Body of pancreas (tissue), 4 donors: Measurements from ENCODE around the gene FAM120B. TPM values are rescaled to one million over a fixed set of nuclear protein-coding genes. Genes with fewer than 3 reads are reported as not detected.

Experiments
- ATAC-seq: fragments of 150-250 bp; one replicate; pipeline ENCODE4 v1.9.1; 2016
- DNase-seq, 4 donors: peaks; one replicate each; pipeline ENCODE4 v3.0.0-alpha.2; 2019
- H3K27ac ChIP-seq, 4 donors: fragments of 200-600 bp; sonication (generic); 1 replicate in 3 of 4; 2 replicates in 1 of 4; pipeline versions ENCODE4 v1.5.1 to v1.6.1; 2016 to 2019; ENCODE audit warnings: mild to moderate bottlenecking in 1 of 4, mixed read lengths in 1 of 4, moderate library complexity in 1 of 4
- H3K27me3 ChIP-seq, 2 donors: fragments of 200-600 bp; sonication (generic); one replicate each; pipeline ENCODE4 v1.6.0; 2016; ENCODE audit warnings: mild to moderate bottlenecking in 1 of 2
- H3K36me3 ChIP-seq, 2 donors: fragments of 200-600 bp; sonication (generic); replicated peaks in 1 of 2; 2 replicates each; pipeline ENCODE4 v1.5.1; 2016; ENCODE audit warnings: low read depth in 2 of 2; ENCODE audit not compliant: insufficient read depth in 1 of 2
- H3K4me1 ChIP-seq: fragments of 200-600 bp; sonication (generic); one replicate; pipeline ENCODE4 v1.6.0; 2016
- H3K4me3 ChIP-seq, 2 donors: fragments of 200-600 bp; sonication (generic); 1 replicate in 1 of 2; 2 replicates in 1 of 2; pipeline ENCODE4 v1.5.1; 2016 to 2019
- H3K9me3 ChIP-seq, 3 donors: fragments of 200-600 bp; sonication (generic); 1 replicate in 2 of 3; 2 replicates in 1 of 3; pipeline ENCODE4 v1.5.1; 2016
- POLR2A ChIP-seq, 3 donors: fragments of 450-650 bp; IDR thresholded peaks; one replicate each; pipeline ENCODE4 v1.6.1; 2016; ENCODE audit warnings: antibody characterized with exemption in 3 of 3, mild to moderate bottlenecking in 2 of 3
- WGBS, 2 donors: methylation state at CpG; one replicate each; pipeline ENCODE4 v1.1.5; 2017; 5-methylcytosine and 5-hydroxymethylcytosine counted together
- intact Hi-C: fragments of 100-400 bp; cut with DNase I; formaldehyde crosslinking; loops from one replicate; pipeline ENCODE4 v1.15.1; 2023
- total RNA-seq, 2 donors: library from RNA; depleted of rRNA; stranded (reverse); fragments of >200 nt; gene quantifications; one replicate each; pipeline ENCODE4 v1.1.0, GENCODE V29; 2016
- TF ChIP-seq, protein P1 (sequence below), 7 experiments: fragments of 450-650 bp in 4 of 7; fragments of 200-600 bp in 3 of 7; sonication (generic) in 3 of 7; IDR thresholded peaks; one replicate each; pipeline ENCODE4 v1.5.1; 2016 to 2019; ENCODE audit warnings: antibody characterized with exemption in 7 of 7

FAM120B gene
- total RNA-seq, 2 donors from 2014 or later, result 15.6 to 29.0 TPM

DNA sequence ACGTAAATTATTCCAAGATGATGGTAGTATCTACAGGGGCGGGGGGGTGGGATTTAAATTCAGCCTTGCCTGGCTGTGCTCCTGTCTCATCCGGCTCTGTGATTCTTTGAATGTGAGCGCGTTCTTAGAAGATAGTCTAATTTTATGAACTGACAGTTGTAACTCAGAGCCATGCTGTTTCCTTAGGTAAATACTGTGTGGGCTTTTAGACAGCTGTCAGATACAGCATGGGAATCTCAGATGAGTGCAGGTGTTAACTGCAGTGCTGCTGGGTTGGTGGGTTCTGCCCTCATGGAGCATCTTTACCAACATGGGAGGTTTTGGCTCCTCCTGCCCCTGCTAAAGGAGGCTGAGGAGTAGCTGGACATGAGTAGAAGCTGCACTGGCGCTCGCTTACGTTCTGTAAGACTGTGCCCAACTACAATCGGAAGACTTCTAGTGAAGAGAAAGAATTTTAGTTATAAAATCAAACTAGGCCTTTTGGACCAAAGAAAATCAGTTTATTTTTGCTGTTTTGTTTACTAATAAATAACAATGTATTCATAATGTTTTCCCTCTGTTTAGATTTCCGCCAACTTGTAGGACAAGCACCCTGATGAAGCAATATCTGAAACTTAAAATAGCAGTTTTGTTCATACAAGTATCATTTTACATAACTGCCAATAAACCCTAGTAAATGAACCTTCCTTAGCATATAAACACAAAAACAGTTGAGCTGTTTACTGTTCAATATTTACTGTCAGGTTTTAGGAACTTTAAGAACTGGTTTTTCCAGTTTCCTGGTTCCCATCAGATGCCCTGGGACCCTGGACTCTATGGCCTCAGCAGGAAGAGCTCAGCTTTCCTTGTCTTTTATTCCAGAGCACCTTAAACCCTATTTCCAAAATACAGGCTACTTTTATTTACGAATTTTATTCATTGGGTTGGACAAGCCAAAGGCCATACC is 66.1 kb downstream of the FAM120B start:
- Histone ChIP-seq H3K4me1 (peaks cover 8% of the 10 kb centered on the region), H3K27me3 (no peaks in the 10 kb centered on the region), H3K36me3 (peaks cover 0 to 4% of the 10 kb centered on the region in 2 donors), H3K4me3 (no peak overlapping the region), H3K27ac (no peak overlapping the region), H3K9me3 (no peaks in the 10 kb centered on the region)
- DNase-seq (no peak), ATAC-seq (no peak)
- intact Hi-C loops, result no loop called here
- 93 to 94% methylated on average over 11 of the region's 11 CpGs for WGBS, 2 donors
- TF ChIP-seq POLR2A (IDR thresholded peaks at IDR 0.05), result no peak
- TF ChIP-seq, protein P1, sequence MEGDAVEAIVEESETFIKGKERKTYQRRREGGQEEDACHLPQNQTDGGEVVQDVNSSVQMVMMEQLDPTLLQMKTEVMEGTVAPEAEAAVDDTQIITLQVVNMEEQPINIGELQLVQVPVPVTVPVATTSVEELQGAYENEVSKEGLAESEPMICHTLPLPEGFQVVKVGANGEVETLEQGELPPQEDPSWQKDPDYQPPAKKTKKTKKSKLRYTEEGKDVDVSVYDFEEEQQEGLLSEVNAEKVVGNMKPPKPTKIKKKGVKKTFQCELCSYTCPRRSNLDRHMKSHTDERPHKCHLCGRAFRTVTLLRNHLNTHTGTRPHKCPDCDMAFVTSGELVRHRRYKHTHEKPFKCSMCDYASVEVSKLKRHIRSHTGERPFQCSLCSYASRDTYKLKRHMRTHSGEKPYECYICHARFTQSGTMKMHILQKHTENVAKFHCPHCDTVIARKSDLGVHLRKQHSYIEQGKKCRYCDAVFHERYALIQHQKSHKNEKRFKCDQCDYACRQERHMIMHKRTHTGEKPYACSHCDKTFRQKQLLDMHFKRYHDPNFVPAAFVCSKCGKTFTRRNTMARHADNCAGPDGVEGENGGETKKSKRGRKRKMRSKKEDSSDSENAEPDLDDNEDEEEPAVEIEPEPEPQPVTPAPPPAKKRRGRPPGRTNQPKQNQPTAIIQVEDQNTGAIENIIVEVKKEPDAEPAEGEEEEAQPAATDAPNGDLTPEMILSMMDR (IDR thresholded peaks at IDR 0.05), result no peak

DNA sequence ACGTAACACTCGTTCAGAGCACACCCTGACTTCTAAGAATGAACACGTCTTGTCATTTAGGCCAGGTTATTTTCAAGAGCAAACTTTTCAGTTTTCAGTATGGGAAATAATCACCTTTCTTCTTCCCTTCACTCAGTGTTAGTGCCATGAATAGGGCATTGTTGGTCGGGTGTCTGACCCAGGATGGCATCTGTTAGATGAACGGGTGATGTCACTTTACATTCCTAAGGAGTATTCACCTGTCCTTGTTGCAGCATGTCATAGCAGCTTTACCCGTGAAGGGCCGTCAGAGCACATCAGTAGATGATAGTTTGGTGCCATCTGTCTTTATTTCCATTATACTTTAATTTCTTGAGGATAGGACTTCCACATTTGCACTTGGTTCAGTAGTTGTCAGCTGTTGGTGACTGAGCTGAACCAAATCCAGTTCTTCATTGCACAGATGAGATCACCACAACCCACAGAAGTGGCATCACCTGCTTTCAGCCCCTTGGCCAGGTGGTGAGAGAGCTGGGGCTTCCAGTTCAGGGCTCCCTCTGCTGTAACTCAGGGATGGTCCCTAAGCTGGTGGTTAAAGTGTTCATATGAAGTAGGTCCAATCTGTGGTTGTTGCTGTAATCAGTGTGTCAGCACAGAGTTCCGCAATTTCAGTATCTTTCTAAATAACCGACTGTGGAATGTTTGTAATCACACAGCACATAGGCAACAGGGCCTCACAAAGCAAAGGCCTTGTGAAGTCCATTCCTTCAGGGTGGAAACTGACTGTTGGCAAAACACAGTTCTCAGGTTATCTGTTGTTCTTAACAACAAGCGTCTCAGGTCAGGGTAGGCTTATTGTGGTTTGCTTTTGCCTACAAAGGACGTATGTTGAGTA is 68.2 kb downstream of the FAM120B start:
- 80 to 92% methylated on average over 11 of the region's 11 CpGs for WGBS, 2 donors

DNA sequence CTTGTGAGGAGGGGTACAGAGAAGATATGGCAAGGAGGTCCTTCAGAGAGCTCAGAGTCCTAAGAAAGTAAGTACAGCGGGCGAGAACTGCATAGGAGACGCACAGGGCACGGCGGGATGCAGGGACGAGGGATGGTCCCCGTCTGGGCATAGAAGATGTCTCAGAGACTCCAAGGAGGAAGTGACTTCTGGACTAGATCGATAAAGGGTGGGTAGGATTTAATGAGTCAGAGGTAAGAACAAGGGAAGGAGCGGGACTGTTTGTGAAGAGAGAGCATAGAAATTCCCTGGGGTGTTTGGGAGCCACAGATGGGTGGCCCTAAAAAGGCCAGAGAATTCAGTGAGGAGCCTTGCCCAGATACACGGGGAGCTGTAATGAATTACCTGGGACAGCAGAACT is 69.1 kb downstream of the FAM120B start:
- H3K36me3 ChIP-seq, result peaks cover 0 to under 1% of the 10 kb centered on the region in 2 donors
- intact Hi-C loops, result no loop called here
- H3K27me3 ChIP-seq, result no peaks in the 10 kb centered on the region
- TF ChIP-seq POLR2A (IDR thresholded peaks at IDR 0.05), result no peak
- TF ChIP-seq, protein P1 (IDR thresholded peaks at IDR 0.05), result no peak
- 90 to 96% methylated on average over 10 of the region's 10 CpGs for WGBS, 2 donors
- no peak for DNase-seq
- peaks cover 8% of the 10 kb centered on the region for H3K4me1 ChIP-seq
- H3K27ac ChIP-seq, result no peak overlapping the region
- H3K4me3 ChIP-seq, result no peak overlapping the region
- ATAC-seq, result no peak
- no peaks in the 10 kb centered on the region for H3K9me3 ChIP-seq

More for the DNA sequence above, 68.2 kb downstream of the FAM120B start:
- TF ChIP-seq, protein P1 (IDR thresholded peaks at IDR 0.05), result no peak
- TF ChIP-seq POLR2A (IDR thresholded peaks at IDR 0.05), result no peak
- Histone ChIP-seq H3K27me3 (no peaks in the 10 kb centered on the region), H3K9me3 (no peaks in the 10 kb centered on the region), H3K4me3 (no peak overlapping the region), H3K27ac (no peak overlapping the region), H3K4me1 (peaks cover 8% of the 10 kb centered on the region), H3K36me3 (peaks cover 0 to 4% of the 10 kb centered on the region in 2 donors)
- intact Hi-C loops, result no loop called here
- no peak for ATAC-seq
- no peak for DNase-seq

- Histone ChIP-seq H3K9me3 (no peaks in the 10 kb centered on the region), H3K4me3 (no peak overlapping the region), H3K36me3 (no peaks in the 10 kb centered on the region), H3K4me1 (peaks cover 8% of the 10 kb centered on the region), H3K27me3 (no peaks in the 10 kb centered on the region), H3K27ac (no peak overlapping the region)
- intact Hi-C loops, result no loop called here
- no peak for ATAC-seq
- WGBS, 2 donors, result 92 to 98% methylated on average over 24 to 29 of the region's 29 CpGs
- DNase-seq, result no peak
- no peak for TF ChIP-seq POLR2A (IDR thresholded peaks at IDR 0.05)
- TF ChIP-seq, protein P1 (IDR thresholded peaks at IDR 0.05), result no peak
These were observed 70.0 kb downstream of the FAM120B start for GRCh38 chr6:170376386-170377043.
